ENCODE measurements around the gene CDK10.

DNA sequence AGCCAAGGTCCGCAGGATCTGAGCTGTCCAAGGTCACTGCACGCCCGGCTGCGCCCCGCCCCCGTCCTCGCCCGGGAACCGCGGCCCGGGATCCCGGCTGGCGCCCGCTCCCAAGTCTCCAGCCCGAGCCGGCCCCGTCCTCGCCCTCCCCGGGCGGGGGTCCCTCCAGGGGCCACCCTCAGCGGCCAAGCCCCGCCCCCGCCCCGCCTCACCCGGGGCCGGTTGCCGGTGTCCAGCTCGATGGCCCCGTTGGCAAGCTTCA is 34.0 kb downstream of the CDK10 start:
- no peak for TF ChIP-seq PCBP2 (IDR thresholded peaks at IDR 0.05; ENCODE audit: low read depth, low read length, poor library complexity, severe bottlenecking)
- TF ChIP-seq, protein P1, sequence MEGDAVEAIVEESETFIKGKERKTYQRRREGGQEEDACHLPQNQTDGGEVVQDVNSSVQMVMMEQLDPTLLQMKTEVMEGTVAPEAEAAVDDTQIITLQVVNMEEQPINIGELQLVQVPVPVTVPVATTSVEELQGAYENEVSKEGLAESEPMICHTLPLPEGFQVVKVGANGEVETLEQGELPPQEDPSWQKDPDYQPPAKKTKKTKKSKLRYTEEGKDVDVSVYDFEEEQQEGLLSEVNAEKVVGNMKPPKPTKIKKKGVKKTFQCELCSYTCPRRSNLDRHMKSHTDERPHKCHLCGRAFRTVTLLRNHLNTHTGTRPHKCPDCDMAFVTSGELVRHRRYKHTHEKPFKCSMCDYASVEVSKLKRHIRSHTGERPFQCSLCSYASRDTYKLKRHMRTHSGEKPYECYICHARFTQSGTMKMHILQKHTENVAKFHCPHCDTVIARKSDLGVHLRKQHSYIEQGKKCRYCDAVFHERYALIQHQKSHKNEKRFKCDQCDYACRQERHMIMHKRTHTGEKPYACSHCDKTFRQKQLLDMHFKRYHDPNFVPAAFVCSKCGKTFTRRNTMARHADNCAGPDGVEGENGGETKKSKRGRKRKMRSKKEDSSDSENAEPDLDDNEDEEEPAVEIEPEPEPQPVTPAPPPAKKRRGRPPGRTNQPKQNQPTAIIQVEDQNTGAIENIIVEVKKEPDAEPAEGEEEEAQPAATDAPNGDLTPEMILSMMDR (IDR thresholded peaks at IDR 0.05 in 2 of 3, conservative IDR thresholded peaks at IDR 0.05 in 1 of 3; ENCODE audit: insufficient read depth in 2 of 3, low read depth in 1 of 3, low read length in 3 of 3) = no peak
- no peak for TF ChIP-seq ZBTB8A (IDR thresholded peaks at IDR 0.05; ENCODE audit: partially characterized antibody)
- TF ChIP-seq, protein P2, sequence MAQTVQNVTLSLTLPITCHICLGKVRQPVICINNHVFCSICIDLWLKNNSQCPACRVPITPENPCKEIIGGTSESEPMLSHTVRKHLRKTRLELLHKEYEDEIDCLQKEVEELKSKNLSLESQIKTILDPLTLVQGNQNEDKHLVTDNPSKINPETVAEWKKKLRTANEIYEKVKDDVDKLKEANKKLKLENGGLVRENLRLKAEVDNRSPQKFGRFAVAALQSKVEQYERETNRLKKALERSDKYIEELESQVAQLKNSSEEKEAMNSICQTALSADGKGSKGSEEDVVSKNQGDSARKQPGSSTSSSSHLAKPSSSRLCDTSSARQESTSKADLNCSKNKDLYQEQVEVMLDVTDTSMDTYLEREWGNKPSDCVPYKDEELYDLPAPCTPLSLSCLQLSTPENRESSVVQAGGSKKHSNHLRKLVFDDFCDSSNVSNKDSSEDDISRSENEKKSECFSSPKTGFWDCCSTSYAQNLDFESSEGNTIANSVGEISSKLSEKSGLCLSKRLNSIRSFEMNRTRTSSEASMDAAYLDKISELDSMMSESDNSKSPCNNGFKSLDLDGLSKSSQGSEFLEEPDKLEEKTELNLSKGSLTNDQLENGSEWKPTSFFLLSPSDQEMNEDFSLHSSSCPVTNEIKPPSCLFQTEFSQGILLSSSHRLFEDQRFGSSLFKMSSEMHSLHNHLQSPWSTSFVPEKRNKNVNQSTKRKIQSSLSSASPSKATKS (CRISPR knock-in tag; IDR thresholded peaks at IDR 0.05) = no peak
- no peak for TF ChIP-seq L3MBTL2 (IDR thresholded peaks at IDR 0.05)
- TF ChIP-seq SIN3A (IDR thresholded peaks at IDR 0.05; ENCODE audit: borderline replicate concordance in 2 of 2, control insufficient read depth in 1 of 2, low read depth in 2 of 2, low read length in 2 of 2) = no peak
- TF ChIP-seq LEF1 (IDR thresholded peaks at IDR 0.05) = no peak
